HL-60 (cell line): ENCODE measurements around the gene SSTR4.

Source experiments
- DNase-seq, 2 experiments: peaks; one replicate each; pipeline ENCODE4 v3.0.0-alpha.2; 2010 to 2020; ENCODE audit warnings: low read depth in 1 of 2, low spot score in 1 of 2
- H3K27ac ChIP-seq: fragments of 250-450 bp; sonication (Bioruptor Pico); replicated peaks from 2 replicates; pipeline ENCODE4 v1.5.1; 2020; ENCODE audit warnings: mild to moderate bottlenecking, moderate library complexity
- H3K27me3 ChIP-seq: fragments of 250-450 bp; sonication (Bioruptor Pico); 2 replicates; pipeline ENCODE4 v1.5.1; 2021; ENCODE audit warnings: mild to moderate bottlenecking, moderate library complexity; ENCODE audit not compliant: insufficient read depth, poor library complexity, severe bottlenecking
- H3K4me3 ChIP-seq: replicated peaks from 2 replicates; pipeline ENCODE4 v1.5.1; 2011; ENCODE audit warnings: mild to moderate bottlenecking, control low read depth, low read length; ENCODE audit not compliant: insufficient read depth
- GABPA ChIP-seq: IDR thresholded peaks from 2 replicates; pipeline ENCODE4 v1.6.1; 2012; ENCODE audit warnings: low read depth
- POLR2AphosphoS5 ChIP-seq: IDR thresholded peaks from 2 replicates; pipeline ENCODE4 v1.6.1; 2012; ENCODE audit warnings: low read depth
- SPI1 ChIP-seq: IDR thresholded peaks from 2 replicates; pipeline ENCODE4 v1.6.1; 2012; ENCODE audit warnings: low read depth, mild to moderate bottlenecking, borderline replicate concordance
- TF ChIP-seq, protein P1 (sequence below): IDR thresholded peaks from 2 replicates; pipeline ENCODE4 v1.6.1; 2012; ENCODE audit warnings: low read depth; ENCODE audit not compliant: insufficient replicate concordance
- TF ChIP-seq, protein P2 (sequence below): IDR thresholded peaks from one replicate; pipeline ENCODE4 v1.5.1; 2011; ENCODE audit warnings: low read length, control low read depth, inconsistent platforms; ENCODE audit not compliant: insufficient read depth

SSTR4 gene

DNA sequence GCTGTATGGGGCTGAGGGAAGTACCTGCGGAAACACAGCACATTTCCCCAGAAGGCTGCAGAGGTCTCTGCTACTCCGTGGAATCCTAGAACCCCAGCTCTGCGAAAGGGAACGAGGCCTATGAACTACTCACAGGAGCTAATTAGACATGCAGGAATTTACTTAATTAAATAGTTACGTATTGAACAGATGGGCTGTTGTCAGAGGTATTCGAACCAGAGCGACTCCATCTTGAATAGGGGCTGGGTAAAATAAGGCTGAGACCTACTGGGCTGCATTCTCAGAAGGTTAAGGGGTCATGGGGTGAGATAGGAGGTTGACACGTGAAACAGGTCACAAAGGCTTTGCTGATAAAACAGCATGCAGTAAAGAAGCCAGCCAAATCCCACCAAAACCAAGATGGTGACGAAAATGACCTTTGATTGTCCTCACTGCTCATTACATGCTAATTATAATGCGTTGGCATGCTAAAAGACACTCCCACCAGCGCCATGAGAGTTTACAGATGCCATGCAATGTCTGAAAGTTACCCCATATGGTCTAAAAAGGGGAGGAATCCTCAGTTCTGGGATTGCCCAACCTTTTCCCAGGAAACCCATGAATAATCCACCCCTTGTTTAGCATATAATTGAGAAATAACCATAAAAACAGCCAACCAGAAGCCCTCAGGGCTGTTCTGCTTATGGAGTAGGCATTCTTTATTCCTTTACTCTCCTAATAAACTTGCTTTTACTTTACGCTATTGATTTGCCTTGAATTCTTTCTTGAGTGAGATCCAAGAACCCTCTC, 14.7 kb upstream of the SSTR4 start:
- H3K27me3 ChIP-seq: no peaks in the 10 kb centered on the region
- no peak overlapping the region for H3K4me3 ChIP-seq
- TF ChIP-seq, protein P1, sequence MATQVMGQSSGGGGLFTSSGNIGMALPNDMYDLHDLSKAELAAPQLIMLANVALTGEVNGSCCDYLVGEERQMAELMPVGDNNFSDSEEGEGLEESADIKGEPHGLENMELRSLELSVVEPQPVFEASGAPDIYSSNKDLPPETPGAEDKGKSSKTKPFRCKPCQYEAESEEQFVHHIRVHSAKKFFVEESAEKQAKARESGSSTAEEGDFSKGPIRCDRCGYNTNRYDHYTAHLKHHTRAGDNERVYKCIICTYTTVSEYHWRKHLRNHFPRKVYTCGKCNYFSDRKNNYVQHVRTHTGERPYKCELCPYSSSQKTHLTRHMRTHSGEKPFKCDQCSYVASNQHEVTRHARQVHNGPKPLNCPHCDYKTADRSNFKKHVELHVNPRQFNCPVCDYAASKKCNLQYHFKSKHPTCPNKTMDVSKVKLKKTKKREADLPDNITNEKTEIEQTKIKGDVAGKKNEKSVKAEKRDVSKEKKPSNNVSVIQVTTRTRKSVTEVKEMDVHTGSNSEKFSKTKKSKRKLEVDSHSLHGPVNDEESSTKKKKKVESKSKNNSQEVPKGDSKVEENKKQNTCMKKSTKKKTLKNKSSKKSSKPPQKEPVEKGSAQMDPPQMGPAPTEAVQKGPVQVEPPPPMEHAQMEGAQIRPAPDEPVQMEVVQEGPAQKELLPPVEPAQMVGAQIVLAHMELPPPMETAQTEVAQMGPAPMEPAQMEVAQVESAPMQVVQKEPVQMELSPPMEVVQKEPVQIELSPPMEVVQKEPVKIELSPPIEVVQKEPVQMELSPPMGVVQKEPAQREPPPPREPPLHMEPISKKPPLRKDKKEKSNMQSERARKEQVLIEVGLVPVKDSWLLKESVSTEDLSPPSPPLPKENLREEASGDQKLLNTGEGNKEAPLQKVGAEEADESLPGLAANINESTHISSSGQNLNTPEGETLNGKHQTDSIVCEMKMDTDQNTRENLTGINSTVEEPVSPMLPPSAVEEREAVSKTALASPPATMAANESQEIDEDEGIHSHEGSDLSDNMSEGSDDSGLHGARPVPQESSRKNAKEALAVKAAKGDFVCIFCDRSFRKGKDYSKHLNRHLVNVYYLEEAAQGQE: no peak
- TF ChIP-seq, protein P2, sequence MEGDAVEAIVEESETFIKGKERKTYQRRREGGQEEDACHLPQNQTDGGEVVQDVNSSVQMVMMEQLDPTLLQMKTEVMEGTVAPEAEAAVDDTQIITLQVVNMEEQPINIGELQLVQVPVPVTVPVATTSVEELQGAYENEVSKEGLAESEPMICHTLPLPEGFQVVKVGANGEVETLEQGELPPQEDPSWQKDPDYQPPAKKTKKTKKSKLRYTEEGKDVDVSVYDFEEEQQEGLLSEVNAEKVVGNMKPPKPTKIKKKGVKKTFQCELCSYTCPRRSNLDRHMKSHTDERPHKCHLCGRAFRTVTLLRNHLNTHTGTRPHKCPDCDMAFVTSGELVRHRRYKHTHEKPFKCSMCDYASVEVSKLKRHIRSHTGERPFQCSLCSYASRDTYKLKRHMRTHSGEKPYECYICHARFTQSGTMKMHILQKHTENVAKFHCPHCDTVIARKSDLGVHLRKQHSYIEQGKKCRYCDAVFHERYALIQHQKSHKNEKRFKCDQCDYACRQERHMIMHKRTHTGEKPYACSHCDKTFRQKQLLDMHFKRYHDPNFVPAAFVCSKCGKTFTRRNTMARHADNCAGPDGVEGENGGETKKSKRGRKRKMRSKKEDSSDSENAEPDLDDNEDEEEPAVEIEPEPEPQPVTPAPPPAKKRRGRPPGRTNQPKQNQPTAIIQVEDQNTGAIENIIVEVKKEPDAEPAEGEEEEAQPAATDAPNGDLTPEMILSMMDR: no peak
- H3K27ac ChIP-seq: no peak overlapping the region
- DNase-seq: no peak

DNA sequence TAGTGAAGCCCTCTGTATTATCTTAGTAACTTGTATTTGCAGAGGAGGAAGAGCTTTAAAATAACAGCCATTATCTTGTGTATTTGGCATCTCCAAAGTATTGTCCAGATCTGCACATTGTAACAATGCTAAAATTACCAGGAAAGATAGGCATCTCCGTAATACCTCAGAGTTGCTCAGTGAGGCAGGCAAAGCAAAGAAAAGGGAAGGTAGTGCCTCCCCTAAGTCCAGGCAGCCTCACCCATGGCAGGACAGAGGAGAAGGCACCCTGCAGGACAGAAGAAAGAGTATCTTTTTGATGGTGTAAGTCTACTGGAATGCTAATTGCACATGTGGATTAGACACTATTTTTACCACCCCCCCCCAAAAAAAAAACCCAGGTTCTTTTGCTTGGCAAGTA, 13.6 kb upstream of the SSTR4 start:
- no peak overlapping the region for H3K27ac ChIP-seq
- no peaks in the 10 kb centered on the region for H3K27me3 ChIP-seq
- DNase-seq: peak in 1 of 2 experiments; percentile 55
- TF ChIP-seq POLR2AphosphoS5 (no peak), GABPA (no peak), SPI1 (no peak)
- TF ChIP-seq, protein P1: no peak
- TF ChIP-seq, protein P2: no peak
- no peak overlapping the region for H3K4me3 ChIP-seq

DNA sequence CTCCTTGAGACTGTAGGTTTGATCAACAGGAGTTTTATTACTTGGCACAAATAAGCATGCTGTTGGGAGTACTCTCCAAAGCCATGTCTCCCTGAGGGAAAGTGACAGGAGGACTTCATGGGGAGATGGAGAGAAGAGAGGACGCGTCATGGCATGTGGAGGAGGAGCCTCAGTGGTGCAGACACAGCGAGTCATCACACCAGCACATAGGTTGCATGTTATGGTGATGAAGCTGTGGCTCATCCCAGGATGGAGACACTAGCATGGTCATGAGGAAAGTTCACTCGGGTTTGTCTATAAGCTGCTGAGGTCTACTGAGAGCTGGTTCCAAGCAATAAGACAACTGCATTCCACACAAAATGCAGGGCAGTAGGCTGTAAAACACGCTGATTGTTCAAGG, 13.2 kb upstream of the SSTR4 start:
- Histone ChIP-seq H3K4me3 (no peak overlapping the region), H3K27ac (no peak overlapping the region), H3K27me3 (no peaks in the 10 kb centered on the region)
- peak in 1 of 2 experiments; percentile 32 for DNase-seq
- no peak for TF ChIP-seq GABPA
- no peak for TF ChIP-seq SPI1
- TF ChIP-seq, protein P1: no peak
- TF ChIP-seq, protein P2: no peak
- no peak for TF ChIP-seq POLR2AphosphoS5
